GM12801 (cell line): ENCODE results near the gene SMOC2.

ENCODE experiments used
- CTCF ChIP-seq: IDR thresholded peaks from one replicate; pipeline ENCODE4 v1.5.1; 2011; ENCODE audit warnings: control low read depth; ENCODE audit not compliant: insufficient read length; ENCODE audit errors: extremely low read depth

The SMOC2 gene

GRCh38 chr6:168508903-168509302 lies 67.9 kb downstream of the SMOC2 start:
- TF ChIP-seq CTCF = no peak

GRCh38 chr6:168513766-168514165 lies 72.8 kb downstream of the SMOC2 start:
- TF ChIP-seq CTCF = no peak

GRCh38 chr6:168514216-168514615 lies 73.2 kb downstream of the SMOC2 start:
- no peak for TF ChIP-seq CTCF

- no peak for TF ChIP-seq CTCF
These were observed 74.4 kb downstream of the SMOC2 start for GRCh38 chr6:168515376-168515775.

- TF ChIP-seq CTCF = no peak
These were observed 76.2 kb downstream of the SMOC2 start for GRCh38 chr6:168516944-168517741.

GRCh38 chr6:168517742-168518347 lies 76.9 kb downstream of the SMOC2 start:
- no peak for TF ChIP-seq CTCF

- TF ChIP-seq CTCF = no peak
These were observed 77.4 kb downstream of the SMOC2 start for GRCh38 chr6:168518348-168518745.
